Measurements from ENCODE around the gene OR6X1.
"Not testable (repeated sequence)": the region's sequence is repeated elsewhere in the genome, so short reads cannot be mapped to it uniquely, and the experiment has no call there.

Gene OR6X1

GRCh38 chr11:123755813-123756212 is 1.5 kb upstream of the OR6X1 start:
- H4K20me1 ChIP-seq (ENCODE audit: insufficient read depth, low read length) = no peaks in the 10 kb centered on the region
- no peak overlapping the region for H2AFZ ChIP-seq (ENCODE audit: low read depth, low read length)
- no peaks in the 10 kb centered on the region for H3K9me3 ChIP-seq (ENCODE audit: insufficient read depth, low read length)
- H3K4me2 ChIP-seq (ENCODE audit: low read length) = no peak overlapping the region
- no peak overlapping the region for H3K9ac ChIP-seq (ENCODE audit: low read length)
- peaks cover under 1% of the 10 kb centered on the region for H3K4me1 ChIP-seq (ENCODE audit: low read length)
- no peaks in the 10 kb centered on the region for H3K79me2 ChIP-seq (ENCODE audit: low read length)
- 0 out of 2 replicates have a peak, but pooled peaks cover 4% of the 10 kb centered on the region for H3K27me3 ChIP-seq (ENCODE audit: low read depth, low read length)
- H3K27ac ChIP-seq (ENCODE audit: low read length) = no peak overlapping the region
- TF ChIP-seq EZH2phosphoT487 (IDR thresholded peaks at IDR 0.05; ENCODE audit: low read depth) (no peak), CTCF (IDR thresholded peaks at IDR 0.05; ENCODE audit: low read depth, low read length) (no peak)
- no peaks in the 10 kb centered on the region for H3K36me3 ChIP-seq (replicated peaks; ENCODE audit: low read depth, low read length)
- H3K4me3 ChIP-seq (ENCODE audit: low read length) = no peak overlapping the region

GRCh38 chr11:123755344-123755743 is 1.0 kb upstream of the OR6X1 start:
- Histone ChIP-seq H3K4me3 (ENCODE audit: low read length) (no peak overlapping the region), H3K36me3 (replicated peaks; ENCODE audit: low read depth, low read length) (no peaks in the 10 kb centered on the region), H3K9me3 (ENCODE audit: insufficient read depth, low read length) (no peaks in the 10 kb centered on the region), H3K79me2 (ENCODE audit: low read length) (no peaks in the 10 kb centered on the region), H2AFZ (ENCODE audit: low read depth, low read length) (no peak overlapping the region), H3K27ac (ENCODE audit: low read length) (no peak overlapping the region), H3K9ac (ENCODE audit: low read length) (no peak overlapping the region), H3K4me2 (ENCODE audit: low read length) (no peak overlapping the region), H4K20me1 (ENCODE audit: insufficient read depth, low read length) (no peaks in the 10 kb centered on the region), H3K4me1 (ENCODE audit: low read length) (no peaks in the 10 kb centered on the region), H3K27me3 (ENCODE audit: low read depth, low read length) (0 out of 2 replicates have a peak, but pooled peaks cover 4% of the 10 kb centered on the region)
- no peak for TF ChIP-seq EZH2phosphoT487 (IDR thresholded peaks at IDR 0.05; ENCODE audit: low read depth)
- no peak for TF ChIP-seq CTCF (IDR thresholded peaks at IDR 0.05; ENCODE audit: low read depth, low read length)

- Histone ChIP-seq H3K4me1 (ENCODE audit: low read length) (no peaks in the 10 kb centered on the region), H3K9ac (ENCODE audit: low read length) (no peak overlapping the region), H3K36me3 (replicated peaks; ENCODE audit: low read depth, low read length) (no peaks in the 10 kb centered on the region), H3K27me3 (ENCODE audit: low read depth, low read length) (0 out of 2 replicates have a peak, but pooled peaks cover 4% of the 10 kb centered on the region), H2AFZ (ENCODE audit: low read depth, low read length) (0 out of 2 replicates have a peak overlapping the region, but pooled peaks have one; percentile 13), H3K9me3 (ENCODE audit: insufficient read depth, low read length) (no peaks in the 10 kb centered on the region), H4K20me1 (ENCODE audit: insufficient read depth, low read length) (no peaks in the 10 kb centered on the region), H3K79me2 (ENCODE audit: low read length) (no peaks in the 10 kb centered on the region), H3K4me3 (ENCODE audit: low read length) (no peak overlapping the region), H3K4me2 (ENCODE audit: low read length) (no peak overlapping the region), H3K27ac (ENCODE audit: low read length) (no peak overlapping the region)
- TF ChIP-seq CTCF (IDR thresholded peaks at IDR 0.05; ENCODE audit: low read depth, low read length) = no peak
- TF ChIP-seq EZH2phosphoT487 (IDR thresholded peaks at IDR 0.05; ENCODE audit: low read depth) = no peak
Observed at GRCh38 chr11:123753110-123753509, 1.2 kb downstream of the OR6X1 start.

GRCh38 chr11:123751781-123752180 is 2.5 kb downstream of the OR6X1 start:
- no peak for TF ChIP-seq CTCF (IDR thresholded peaks at IDR 0.05; ENCODE audit: low read depth, low read length)
- no peak for TF ChIP-seq EZH2phosphoT487 (IDR thresholded peaks at IDR 0.05; ENCODE audit: low read depth)
- Histone ChIP-seq H3K36me3 (replicated peaks; ENCODE audit: low read depth, low read length) (no peaks in the 10 kb centered on the region), H4K20me1 (ENCODE audit: insufficient read depth, low read length) (no peaks in the 10 kb centered on the region), H3K4me2 (ENCODE audit: low read length) (no peak overlapping the region), H3K4me1 (ENCODE audit: low read length) (no peaks in the 10 kb centered on the region), H3K27ac (ENCODE audit: low read length) (no peak overlapping the region), H3K27me3 (ENCODE audit: low read depth, low read length) (no peaks in the 10 kb centered on the region), H3K79me2 (ENCODE audit: low read length) (no peaks in the 10 kb centered on the region), H3K4me3 (ENCODE audit: low read length) (no peak overlapping the region), H3K9ac (ENCODE audit: low read length) (no peak overlapping the region), H3K9me3 (ENCODE audit: insufficient read depth, low read length) (no peaks in the 10 kb centered on the region), H2AFZ (ENCODE audit: low read depth, low read length) (no peak overlapping the region)

GRCh38 chr11:123748349-123748748 is 6.0 kb downstream of the OR6X1 start:
- H3K4me1 ChIP-seq (ENCODE audit: low read length); H4K20me1 ChIP-seq (ENCODE audit: insufficient read depth, low read length); H3K9ac ChIP-seq (ENCODE audit: low read length); H3K27ac ChIP-seq (ENCODE audit: low read length); H2AFZ ChIP-seq (ENCODE audit: low read depth, low read length); H3K4me2 ChIP-seq (ENCODE audit: low read length); H3K36me3 ChIP-seq (replicated peaks; ENCODE audit: low read depth, low read length); H3K4me3 ChIP-seq (ENCODE audit: low read length); H3K27me3 ChIP-seq (ENCODE audit: low read depth, low read length); H3K79me2 ChIP-seq (ENCODE audit: low read length); H3K9me3 ChIP-seq (ENCODE audit: insufficient read depth, low read length): not testable (repeated sequence)

Measured in OCI-LY3 (cell line).